ENCODE measurements around the gene NCAPG2.

GRCh38 chr7:158658475-158658874, 46.1 kb downstream of the NCAPG2 start:
- TF ChIP-seq EZH2phosphoT487 (IDR thresholded peaks at IDR 0.05; ENCODE audit: low read length) (no peak), CTCF (IDR thresholded peaks at IDR 0.05; ENCODE audit: low read length) (no peak)

All from MM.1S (cell line).